Mammary epithelial cell (primary cell): ENCODE data around the gene GUCA1C.

Experiments
- EZH2 ChIP-seq: IDR thresholded peaks from 2 replicates; pipeline ENCODE4 v1.6.1; 2012; ENCODE audit warnings: low read length, inconsistent platforms, borderline replicate concordance
- TF ChIP-seq, protein P1 (sequence below), 2 donors: IDR thresholded peaks in 1 of 2; conservative IDR thresholded peaks in 1 of 2; 2 replicates each; pipeline ENCODE4 v1.5.1; 2011 to 2012; ENCODE audit warnings: inconsistent platforms in 2 of 2, low read length in 2 of 2, mild to moderate bottlenecking in 2 of 2, control low read depth in 1 of 2, low read depth in 1 of 2; ENCODE audit not compliant: insufficient read depth in 1 of 2; ENCODE audit errors: extremely low read depth in 1 of 2

DNA sequence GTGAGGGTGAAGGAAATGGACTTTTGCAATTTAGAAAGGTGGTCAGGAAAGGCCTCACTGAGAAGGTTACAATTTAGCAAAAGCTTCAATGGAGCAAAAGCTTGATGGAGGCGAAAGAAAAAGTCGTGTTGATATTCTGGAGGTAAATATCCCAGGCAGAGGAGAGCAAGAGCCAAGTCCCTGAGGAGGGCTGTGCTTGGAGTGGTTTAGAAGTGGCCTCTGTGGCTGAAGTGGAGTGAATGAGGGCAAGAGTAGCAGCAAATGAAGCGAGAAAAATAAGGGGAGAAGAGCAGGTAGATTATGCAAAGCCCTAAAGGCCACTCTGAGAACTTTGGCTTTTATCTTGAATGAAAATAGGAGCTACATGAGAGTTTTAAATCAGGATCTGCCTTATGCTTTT, 54.1 kb downstream of the GUCA1C start:
- TF ChIP-seq, protein P1, sequence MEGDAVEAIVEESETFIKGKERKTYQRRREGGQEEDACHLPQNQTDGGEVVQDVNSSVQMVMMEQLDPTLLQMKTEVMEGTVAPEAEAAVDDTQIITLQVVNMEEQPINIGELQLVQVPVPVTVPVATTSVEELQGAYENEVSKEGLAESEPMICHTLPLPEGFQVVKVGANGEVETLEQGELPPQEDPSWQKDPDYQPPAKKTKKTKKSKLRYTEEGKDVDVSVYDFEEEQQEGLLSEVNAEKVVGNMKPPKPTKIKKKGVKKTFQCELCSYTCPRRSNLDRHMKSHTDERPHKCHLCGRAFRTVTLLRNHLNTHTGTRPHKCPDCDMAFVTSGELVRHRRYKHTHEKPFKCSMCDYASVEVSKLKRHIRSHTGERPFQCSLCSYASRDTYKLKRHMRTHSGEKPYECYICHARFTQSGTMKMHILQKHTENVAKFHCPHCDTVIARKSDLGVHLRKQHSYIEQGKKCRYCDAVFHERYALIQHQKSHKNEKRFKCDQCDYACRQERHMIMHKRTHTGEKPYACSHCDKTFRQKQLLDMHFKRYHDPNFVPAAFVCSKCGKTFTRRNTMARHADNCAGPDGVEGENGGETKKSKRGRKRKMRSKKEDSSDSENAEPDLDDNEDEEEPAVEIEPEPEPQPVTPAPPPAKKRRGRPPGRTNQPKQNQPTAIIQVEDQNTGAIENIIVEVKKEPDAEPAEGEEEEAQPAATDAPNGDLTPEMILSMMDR (conservative IDR thresholded peaks at IDR 0.05 in 1 of 2, IDR thresholded peaks at IDR 0.05 in 1 of 2; ENCODE audit: extremely low read depth in 1 of 2, insufficient read depth in 1 of 2, low read depth in 1 of 2, low read length in 2 of 2): no peak
- no peak for TF ChIP-seq EZH2
